ENCODE measurements around the gene EIF3F.
"Not testable (repeated sequence)": the region's sequence is repeated elsewhere in the genome, so short reads cannot be mapped to it uniquely, and the experiment has no call there.

Gene EIF3F

GRCh38 chr11:7986768-7987559, at the start of gene EIF3F:
TSS of gene EIF3F (plus strand) at chr11:7987337. CDS start at chr11:7987353, 16 bp downstream.
- peak; percentile 99 for DNase-seq (ENCODE audit: low read depth in 2 of 2)

- DNase-seq (ENCODE audit: low read depth in 2 of 2): no peak
These were observed 46.0 kb upstream of the EIF3F start for GRCh38 chr11:7941146-7941545.

GRCh38 chr11:7941608-7942007, 45.5 kb upstream of the EIF3F start, which contains the start of gene OR10A3:
TSS of gene OR10A3 (minus strand) at chr11:7941708. CDS start at chr11:7939520, 2,188 bp downstream.
- DNase-seq (ENCODE audit: low read depth in 2 of 2): no peak

- DNase-seq (ENCODE audit: low read depth in 2 of 2): no peak
These were observed 43.0 kb upstream of the EIF3F start for GRCh38 chr11:7944123-7944522.

- DNase-seq (ENCODE audit: low read depth in 2 of 2): no peak
These were observed 37.2 kb upstream of the EIF3F start for GRCh38 chr11:7949934-7950333.

GRCh38 chr11:7955191-7955590, 31.9 kb upstream of the EIF3F start:
- no peak for DNase-seq (ENCODE audit: low read depth in 2 of 2)

- DNase-seq (ENCODE audit: low read depth in 2 of 2): no peak
These were observed 22.9 kb upstream of the EIF3F start for GRCh38 chr11:7964261-7964660.

- DNase-seq (ENCODE audit: low read depth in 2 of 2): peak; percentile 21 to 29
These were observed 22.3 kb upstream of the EIF3F start for GRCh38 chr11:7964873-7965272.

- DNase-seq (ENCODE audit: low read depth in 2 of 2): peak; percentile 27 to 35
These were observed 21.8 kb upstream of the EIF3F start, which contains the start of gene NLRP10 for GRCh38 chr11:7965386-7965785. TSS of gene NLRP10 (minus strand) at chr11:7965447. CDS start at chr11:7963495, 1,952 bp downstream.

- no peak for DNase-seq (ENCODE audit: low read depth in 2 of 2)
These were observed 20.0 kb upstream of the EIF3F start for GRCh38 chr11:7967097-7967496.

GRCh38 chr11:7967826-7968225, 19.3 kb upstream of the EIF3F start:
- no peak for DNase-seq (ENCODE audit: low read depth in 2 of 2)

- no peak for DNase-seq (ENCODE audit: low read depth in 2 of 2)
These were observed 18.5 kb upstream of the EIF3F start for GRCh38 chr11:7968686-7969085.

GRCh38 chr11:7969756-7970646, 17.1 kb upstream of the EIF3F start:
- peak in 1 of 2 experiments; percentile 20 for DNase-seq (ENCODE audit: low read depth in 2 of 2)

GRCh38 chr11:7971846-7972245, 15.3 kb upstream of the EIF3F start:
- DNase-seq (ENCODE audit: low read depth in 2 of 2): no peak

- DNase-seq (ENCODE audit: low read depth in 2 of 2): no peak
These were observed 14.1 kb upstream of the EIF3F start for GRCh38 chr11:7973011-7973410.

- no peak for DNase-seq (ENCODE audit: low read depth in 2 of 2)
These were observed 12.5 kb upstream of the EIF3F start for GRCh38 chr11:7974668-7975067.

- DNase-seq (ENCODE audit: low read depth in 2 of 2): peak; percentile 70 to 72
These were observed 9.8 kb upstream of the EIF3F start for GRCh38 chr11:7977232-7977917.

GRCh38 chr11:7981619-7982157, 5.4 kb upstream of the EIF3F start:
- no peak for DNase-seq (ENCODE audit: low read depth in 2 of 2)

- no peak for DNase-seq (ENCODE audit: low read depth in 2 of 2)
These were observed 4.5 kb upstream of the EIF3F start for GRCh38 chr11:7982582-7983119.

GRCh38 chr11:7983832-7984590, 3.1 kb upstream of the EIF3F start:
- no peak for DNase-seq (ENCODE audit: low read depth in 2 of 2)

- DNase-seq (ENCODE audit: low read depth in 2 of 2): not testable (repeated sequence)
These were observed 385 bp downstream of the EIF3F start for GRCh38 chr11:7987560-7987883.

Data from fibroblast of skin of left quadriceps (primary cell).